ENCODE results near the gene RPA1. TPM values are rescaled to one million over a fixed set of nuclear protein-coding genes. Genes with fewer than 3 reads are reported as not detected.

RPA1 gene
- total and polyA plus RNA-seq, 2 of the 4 experiments (the other 2 are of a cell fraction) = 38.4 to 48.2 TPM

- in situ Hi-C loops (cut with MboI; ENCODE audit: low sequenced_read_pairs) = no loop called here
- 92% methylated on average over 4 of the region's 12 CpGs; no CpG with 5 or more reads in 1 of the 2 experiments for WGBS, 2 experiments (ENCODE audit: extremely low coverage in 2 of 2, insufficient read length in 1 of 2)
- dilution Hi-C loops (cut with HindIII; ENCODE audit: low sequenced_read_pairs, unreplicated experiment) = no loop called here
- ATAC-seq (ENCODE audit: low read depth) (no peak), DNase-seq (no peak)
- H3K14ac ChIP-seq (replicated peaks; ENCODE audit: low read depth, low read length) = no peak overlapping the region
- no peaks in the 10 kb centered on the region for H3K4me1 ChIP-seq (ENCODE audit: control insufficient read depth, insufficient read depth, low read length)
- intact Hi-C loops (cut with micrococcal nuclease) = no loop called here
- no peak overlapping the region for H2BK15ac ChIP-seq (ENCODE audit: low read depth, low read length)
- no peak overlapping the region for H2BK120ac ChIP-seq (ENCODE audit: low read depth, low read length)
- ChIA-PET CTCF (no interaction called here), POLR2A (ENCODE audit: unreplicated experiment) (no interaction called here)
- H4K8ac ChIP-seq (ENCODE audit: low read depth in 2 of 2, low read length in 2 of 2) = no peak overlapping the region
- H3K9ac ChIP-seq (ENCODE audit: low read depth, low read length) = no peak overlapping the region
- H4K5ac ChIP-seq (ENCODE audit: low read depth, low read length) = no peak overlapping the region
- H3K27ac ChIP-seq (ENCODE audit: insufficient read depth, low read length) = no peak overlapping the region
- peaks cover 28% of the 10 kb centered on the region for H3K36me3 ChIP-seq (ENCODE audit: control insufficient read depth, insufficient read depth, low read length)
- no TSS peak for BruUV-seq (replicated peaks)
- H2BK5ac ChIP-seq (ENCODE audit: low read depth, low read length, poor library complexity, severe bottlenecking) = no peak overlapping the region
- no peak overlapping the region for H3K4me2 ChIP-seq (ENCODE audit: low read depth, low read length)
- no peaks in the 10 kb centered on the region for H3K27me3 ChIP-seq (ENCODE audit: control insufficient read depth, insufficient read depth, low read length)
- TF ChIP-seq CEBPB (IDR thresholded peaks at IDR 0.05; ENCODE audit: low read depth, low read length) = no peak
- TF ChIP-seq CHD1 (IDR thresholded peaks at IDR 0.05; ENCODE audit: low read depth, low read length) = no peak
- TF ChIP-seq ELK1 (IDR thresholded peaks at IDR 0.05; ENCODE audit: borderline replicate concordance, low read depth, low read length) = no peak
- TF ChIP-seq MAZ (IDR thresholded peaks at IDR 0.05; ENCODE audit: borderline replicate concordance, low read depth, low read length) = no peak
- peaks cover 0 to 14% of the 10 kb centered on the region in 2 experiments; a peak in 3 of 4 replicates for H3K79me1 ChIP-seq (ENCODE audit: low read depth in 1 of 2, low read length in 2 of 2)
- H3K56ac ChIP-seq (ENCODE audit: extremely low read depth, insufficient read depth, low read length) = no peak overlapping the region
- H3K9me1 ChIP-seq (ENCODE audit: insufficient read depth, low read length) = 0 out of 2 replicates have a peak, but pooled peaks cover 4% of the 10 kb centered on the region
- no peak overlapping the region for H2BK20ac ChIP-seq (ENCODE audit: low read depth, low read length)
- no peak overlapping the region for H3K4ac ChIP-seq (ENCODE audit: low read depth, low read length)
- no peak overlapping the region for H3K18ac ChIP-seq (ENCODE audit: low read depth, low read length)
- H3K23ac ChIP-seq (ENCODE audit: low read depth, low read length) = no peak overlapping the region
- H3K9me3 ChIP-seq (ENCODE audit: control insufficient read depth, insufficient read depth, low read length) = no peaks in the 10 kb centered on the region
- H2AFZ ChIP-seq (replicated peaks; ENCODE audit: low read length, poor library complexity) = no peak overlapping the region
- no peaks in the 10 kb centered on the region for H4K20me1 ChIP-seq (ENCODE audit: insufficient read depth, low read length)
- no peak overlapping the region for H2AK5ac ChIP-seq (ENCODE audit: low read depth, low read length)
- no peak overlapping the region for H4K91ac ChIP-seq (ENCODE audit: insufficient read depth, low read depth, low read length)
- no peak overlapping the region for H2AK9ac ChIP-seq (replicated peaks; ENCODE audit: low read depth, low read length, poor library complexity)
- H3K4me3 ChIP-seq (ENCODE audit: insufficient read depth, low read depth, low read length) = no peak overlapping the region
Observed at GRCh38 chr17:1872254-1872653, 42.4 kb downstream of the RPA1 start.

All from IMR-90 (cell line).